OCI-M1 (cell line): ENCODE data around the gene PRR18.

Experiments
- DNase-seq: peaks from one replicate; lab custom pipeline; 2025; lab: John Stamatoyannopoulos, UW

The PRR18 gene

DNA sequence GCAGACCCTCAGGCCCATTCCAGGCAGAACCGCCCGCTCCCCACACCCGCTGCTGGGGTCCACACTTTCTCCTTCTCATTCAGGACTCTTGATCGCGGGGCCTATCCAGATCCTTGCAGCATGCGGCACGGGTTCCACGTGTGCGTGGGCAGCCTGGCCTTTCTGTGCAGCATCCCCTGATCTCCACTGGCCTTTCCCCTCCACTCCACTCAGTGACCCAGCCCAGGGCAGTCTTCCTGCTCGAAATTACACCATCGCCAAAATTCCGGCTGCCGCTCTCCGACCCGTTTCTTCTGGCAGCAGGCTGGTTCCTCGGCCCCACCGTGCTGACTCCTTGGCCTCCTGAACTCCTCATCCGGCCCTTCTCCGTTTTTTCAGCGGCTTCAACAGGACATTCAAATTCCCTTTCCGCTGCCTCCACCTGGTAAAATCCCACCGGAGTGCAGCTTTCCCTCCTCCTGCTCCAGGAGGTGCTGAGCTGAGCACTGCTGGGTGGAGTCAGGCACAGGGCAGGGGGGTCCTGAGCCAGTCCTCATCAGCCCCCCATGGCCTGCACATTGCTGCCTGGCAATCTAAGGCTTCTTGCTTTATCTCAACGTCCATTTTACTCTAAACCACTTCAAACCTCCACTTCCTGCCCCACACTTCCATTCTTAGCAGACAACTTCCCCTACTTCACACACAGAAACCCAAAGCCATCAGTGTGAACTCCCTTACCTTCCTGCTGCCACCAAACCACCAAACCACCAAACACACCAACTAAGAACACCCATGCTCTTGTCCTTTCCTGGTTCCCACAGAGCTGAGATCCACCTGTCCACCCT is 25.2 kb upstream of the PRR18 start:
- peak; percentile 34 for DNase-seq

GRCh38 chr6:166331503-166332415 is 23.6 kb upstream of the PRR18 start:
- DNase-seq, result no peak

DNA sequence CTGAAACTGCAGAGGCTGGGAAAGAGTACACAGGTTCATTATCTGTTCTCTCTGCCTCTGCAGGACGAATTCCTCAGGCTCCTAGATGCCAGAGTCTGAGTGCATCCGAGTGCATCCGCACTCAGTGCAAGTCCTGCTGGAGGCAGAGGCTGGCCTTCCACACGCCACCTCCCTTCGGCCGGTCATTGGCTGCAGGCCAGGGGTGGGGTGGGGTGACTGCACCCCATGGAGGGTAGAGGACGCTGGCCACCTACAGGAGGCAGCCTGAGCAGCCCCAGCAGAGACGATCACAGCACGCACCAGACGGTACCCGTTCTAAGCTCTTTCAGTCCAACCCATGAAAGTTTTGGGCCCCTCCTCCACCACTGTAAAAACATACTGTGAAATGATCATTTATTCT is 22.4 kb upstream of the PRR18 start:
- DNase-seq, result no peak

DNA sequence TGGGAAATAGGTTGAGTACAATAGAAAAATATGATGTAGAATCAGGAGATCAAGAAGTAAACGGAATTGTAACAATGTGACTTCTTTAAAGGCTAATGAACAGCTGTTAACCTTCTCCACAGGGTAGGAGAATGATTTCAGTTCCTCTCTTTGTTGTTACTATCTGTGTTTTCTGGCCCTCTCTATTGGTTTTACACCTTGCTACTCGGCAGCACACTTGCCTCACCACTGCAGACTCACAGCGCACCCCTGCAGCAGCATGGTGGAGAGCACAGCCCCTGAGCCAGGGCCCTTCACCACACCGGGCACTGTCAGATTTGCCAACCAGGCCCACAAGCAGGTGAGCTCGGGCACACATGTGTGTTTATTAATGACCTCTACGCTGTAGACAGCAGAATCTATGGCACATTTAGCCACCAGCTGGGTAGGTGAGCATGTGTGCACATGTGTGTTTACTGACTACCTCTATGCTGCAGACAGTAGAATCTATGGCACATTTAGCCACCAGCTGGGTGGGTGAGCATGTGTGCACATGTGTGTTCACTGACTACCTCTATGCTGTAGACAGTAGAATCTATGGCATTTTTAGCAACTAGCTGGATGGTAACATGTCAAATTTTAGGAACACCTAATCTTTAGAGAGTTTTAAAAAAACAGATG is 17.3 kb upstream of the PRR18 start:
- DNase-seq, result no peak

GRCh38 chr6:166323395-166323794 is 15.2 kb upstream of the PRR18 start:
- no peak for DNase-seq

GRCh38 chr6:166318649-166319600 is 10.7 kb upstream of the PRR18 start:
- peak; percentile 55 for DNase-seq

GRCh38 chr6:166318227-166318626 is 10.0 kb upstream of the PRR18 start:
- no peak for DNase-seq

DNA sequence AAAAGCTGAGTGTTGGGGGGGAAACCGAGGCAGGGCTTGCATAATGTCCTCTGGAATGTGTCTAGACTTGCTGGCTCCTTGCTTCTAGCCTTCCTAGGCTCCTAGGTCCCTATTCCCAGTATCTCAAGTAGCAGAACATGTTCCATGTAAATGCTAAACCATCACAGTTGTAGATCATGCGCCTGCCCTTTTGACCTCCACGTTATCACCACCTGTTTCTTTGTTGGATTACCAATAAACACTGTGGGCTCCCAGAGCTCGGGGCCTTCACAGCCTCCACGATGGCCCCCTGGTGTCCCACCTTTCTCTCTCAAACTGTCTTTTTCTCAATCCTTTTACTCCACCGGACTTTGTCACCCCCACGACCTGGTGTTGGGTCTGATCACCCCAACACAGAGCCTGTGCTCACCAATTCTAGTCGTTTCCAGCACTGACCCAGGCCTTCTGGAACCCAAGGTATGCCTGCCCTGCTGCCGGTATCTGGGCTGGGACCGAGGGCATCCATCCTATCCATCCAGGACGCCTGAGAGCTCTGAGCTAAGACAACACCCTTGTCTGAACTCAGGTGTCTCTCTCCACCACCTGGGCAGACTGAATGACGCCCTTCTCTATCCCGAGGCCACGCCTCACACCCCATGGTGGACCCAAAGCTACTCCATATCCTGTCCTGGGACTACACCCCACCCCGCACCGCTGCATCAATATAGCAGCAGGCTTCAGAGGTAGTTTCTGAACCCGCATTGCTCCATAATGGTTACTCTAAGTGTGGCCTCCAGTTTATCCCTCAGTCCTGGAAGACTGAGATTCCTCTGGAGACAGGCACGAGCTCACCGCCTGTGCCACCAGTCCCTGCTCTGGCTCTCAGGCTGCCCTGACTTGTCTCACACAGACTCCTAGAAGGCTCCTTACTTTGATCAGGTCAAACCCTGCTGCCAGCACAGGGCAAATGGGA is 9.3 kb upstream of the PRR18 start:
- no peak for DNase-seq

DNA sequence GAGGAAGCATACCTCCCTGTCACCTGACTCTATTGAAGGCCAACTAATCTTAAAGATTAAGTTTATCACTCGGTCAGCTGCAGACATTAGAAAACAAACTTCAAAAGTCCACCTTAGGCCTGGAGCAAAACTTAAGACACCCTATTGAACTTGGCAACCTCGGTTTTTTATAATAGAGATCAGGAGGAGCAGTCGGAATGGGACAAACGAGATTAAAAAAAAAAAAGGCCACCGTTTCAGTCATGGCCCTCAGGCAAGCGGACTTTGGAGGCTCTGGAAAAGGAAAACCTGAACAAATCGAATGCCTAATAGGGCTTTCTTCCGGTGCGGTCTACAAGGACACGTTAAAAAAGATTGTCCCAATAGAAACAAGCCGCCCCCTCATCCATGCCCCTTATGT is 7.2 kb upstream of the PRR18 start:
- no peak for DNase-seq

DNA sequence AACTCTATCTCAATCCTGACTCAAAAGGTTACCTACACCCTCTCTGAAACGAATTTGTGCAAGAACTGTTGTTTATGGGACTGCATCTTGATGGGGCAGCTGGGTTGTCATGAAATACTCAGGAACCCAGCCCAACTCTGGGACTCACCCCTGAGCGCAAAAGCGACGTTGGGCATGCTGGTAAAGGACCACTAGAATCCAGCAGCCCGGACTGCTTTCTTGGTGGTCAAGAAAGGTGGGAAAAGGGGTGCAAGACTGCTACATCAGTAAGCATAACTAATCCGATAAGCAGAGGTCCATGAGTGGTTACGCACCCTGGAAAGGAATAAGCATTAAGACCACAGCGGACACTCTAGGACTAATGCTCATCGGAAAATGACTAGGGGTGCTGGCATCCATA is 6.3 kb upstream of the PRR18 start:
- DNase-seq, result no peak

GRCh38 chr6:166313255-166314070 is 5.3 kb upstream of the PRR18 start:
- DNase-seq, result peak; percentile 90

DNA sequence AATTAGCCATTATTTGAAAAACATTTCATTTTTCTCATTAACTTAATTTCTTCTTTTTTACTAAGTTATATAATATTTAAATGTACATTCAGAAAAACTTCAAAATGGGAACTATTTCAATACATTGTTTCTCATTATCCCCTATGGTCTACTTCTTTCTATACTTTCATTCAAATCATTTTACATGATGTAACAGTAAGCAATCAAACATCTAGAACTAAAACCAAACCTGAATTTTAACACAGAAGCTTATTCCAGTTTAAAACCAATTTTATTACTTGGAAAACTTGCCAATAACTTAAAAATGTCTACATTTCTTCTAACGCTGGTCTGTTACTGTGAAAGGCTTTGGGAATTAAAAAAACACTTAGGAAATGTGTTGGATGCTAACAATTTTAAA is 4.6 kb upstream of the PRR18 start:
- peak; percentile 71 for DNase-seq

GRCh38 chr6:166310634-166311033 is 2.4 kb upstream of the PRR18 start:
- DNase-seq, result no peak

DNA sequence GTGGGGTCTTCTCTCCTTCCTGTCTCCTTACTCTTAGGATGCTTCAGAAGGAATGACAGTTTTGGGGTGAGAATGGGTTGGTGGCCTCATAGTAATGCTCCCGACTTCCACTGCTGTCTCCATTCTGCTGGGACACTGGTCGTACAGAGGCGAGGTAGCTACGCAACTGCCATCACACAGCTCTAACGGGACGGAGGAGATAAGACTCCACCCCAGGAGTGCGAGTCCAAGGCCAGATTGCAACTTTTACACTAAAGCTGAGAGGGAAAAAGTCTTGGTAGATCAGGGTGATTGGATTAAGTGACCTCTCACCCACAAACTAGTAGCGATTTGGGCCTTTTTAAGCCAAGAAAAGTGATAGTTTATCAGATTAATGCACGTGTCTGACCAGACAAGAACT is 1.8 kb upstream of the PRR18 start:
- no peak for DNase-seq

DNA sequence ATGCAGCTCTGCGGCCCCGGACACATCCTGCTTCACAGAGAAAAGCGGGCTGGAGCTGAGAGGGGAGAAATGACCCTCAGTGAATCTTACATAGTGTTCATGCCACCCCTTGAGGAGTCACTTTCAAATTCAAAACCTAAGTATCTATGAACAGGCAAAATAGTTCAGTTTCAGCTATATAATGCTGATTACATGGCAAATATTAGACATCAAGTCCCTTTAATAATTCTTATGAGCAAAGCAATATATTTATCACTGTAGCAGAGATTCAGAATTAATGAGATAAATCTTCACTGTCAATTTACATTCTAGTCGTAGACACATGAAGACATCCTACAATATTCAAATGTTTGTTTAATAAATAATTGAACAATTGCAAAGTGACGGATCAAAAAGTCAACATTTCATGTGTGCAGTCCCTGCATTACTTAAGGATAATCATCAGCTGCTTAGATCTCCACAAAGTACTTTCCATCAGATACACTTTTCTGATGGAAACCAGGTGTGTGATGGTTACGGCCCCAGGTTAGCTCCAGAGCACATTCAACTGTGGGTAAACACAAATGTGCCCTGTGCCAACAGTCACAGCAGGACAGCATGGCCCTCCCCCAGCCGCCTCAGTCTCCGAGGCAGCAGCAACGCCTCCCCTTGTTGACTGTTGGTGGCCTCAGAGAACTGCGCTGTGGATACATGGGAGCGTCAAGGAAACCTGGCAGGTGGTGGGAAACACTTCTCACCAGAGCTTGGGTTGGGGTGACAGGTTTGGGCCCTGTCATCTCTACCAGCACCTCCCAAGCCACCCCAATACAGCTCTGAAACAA is 787 bp upstream of the PRR18 start:
- DNase-seq, result no peak

GRCh38 chr6:166307082-166308032 is 835 bp downstream of the PRR18 start:
- no peak for DNase-seq

GRCh38 chr6:166306378-166307081 is 1.7 kb downstream of the PRR18 start:
- no peak for DNase-seq
